ENCODE measurements around the gene AEBP1. TPM values are rescaled to one million over a fixed set of nuclear protein-coding genes. Genes with fewer than 3 reads are reported as not detected.

Gene AEBP1
- total RNA-seq, 1 experiment from 2014 or later: 15.8 TPM

DNA sequence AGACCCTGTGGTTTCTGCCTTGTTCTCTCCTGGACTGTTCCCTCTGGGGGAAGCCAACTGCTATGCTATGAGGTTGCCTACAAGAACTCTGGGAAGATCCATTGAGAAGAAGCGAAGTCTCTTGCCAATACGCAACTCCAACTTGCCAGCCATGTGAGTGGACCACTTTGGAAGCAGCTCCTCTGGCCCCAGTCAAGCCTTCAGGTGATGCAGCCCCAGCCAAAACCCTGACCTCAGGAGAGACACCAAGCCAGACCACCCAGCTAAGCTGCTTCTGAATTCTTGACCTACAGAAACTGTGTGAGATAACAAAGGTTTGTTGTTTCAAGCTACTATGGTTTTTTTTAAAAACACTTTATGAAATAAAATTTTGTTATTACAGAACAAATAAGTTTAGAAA is 57.2 kb downstream of the AEBP1 start:
- Histone ChIP-seq H3K4me3 (ENCODE audit: insufficient read depth, low read depth, low read length) (no peak overlapping the region), H3K36me3 (replicated peaks; ENCODE audit: control insufficient read depth, insufficient read depth, low read length) (no peaks in the 10 kb centered on the region), H3K27me3 (ENCODE audit: control insufficient read depth, insufficient read depth, low read length) (no peaks in the 10 kb centered on the region)
- DNase-seq: no peak

DNA sequence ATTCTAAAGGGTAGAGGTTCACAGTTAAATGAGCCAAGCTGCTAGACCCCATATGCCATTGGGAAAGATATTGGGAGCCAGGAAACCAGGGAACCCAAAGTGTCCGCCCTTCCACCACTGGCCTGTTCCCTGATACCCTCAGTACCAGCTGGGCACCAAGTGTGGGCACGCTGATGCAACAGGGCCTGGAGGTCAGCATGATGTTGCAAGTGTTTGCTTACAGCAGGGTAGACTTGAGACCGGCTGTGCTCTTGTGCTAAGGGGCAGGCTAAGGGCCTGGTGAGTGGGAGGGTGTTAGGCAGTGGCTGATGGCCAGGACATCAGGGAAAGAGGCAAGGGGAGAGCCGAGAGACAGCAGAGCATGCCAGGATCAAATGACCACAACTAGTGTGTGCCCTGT is 58.0 kb downstream of the AEBP1 start:
- H3K36me3 ChIP-seq (replicated peaks; ENCODE audit: control insufficient read depth, insufficient read depth, low read length): no peaks in the 10 kb centered on the region
- no peak for DNase-seq
- H3K4me3 ChIP-seq (ENCODE audit: insufficient read depth, low read depth, low read length): no peak overlapping the region
- H3K27me3 ChIP-seq (ENCODE audit: control insufficient read depth, insufficient read depth, low read length): no peaks in the 10 kb centered on the region

DNA sequence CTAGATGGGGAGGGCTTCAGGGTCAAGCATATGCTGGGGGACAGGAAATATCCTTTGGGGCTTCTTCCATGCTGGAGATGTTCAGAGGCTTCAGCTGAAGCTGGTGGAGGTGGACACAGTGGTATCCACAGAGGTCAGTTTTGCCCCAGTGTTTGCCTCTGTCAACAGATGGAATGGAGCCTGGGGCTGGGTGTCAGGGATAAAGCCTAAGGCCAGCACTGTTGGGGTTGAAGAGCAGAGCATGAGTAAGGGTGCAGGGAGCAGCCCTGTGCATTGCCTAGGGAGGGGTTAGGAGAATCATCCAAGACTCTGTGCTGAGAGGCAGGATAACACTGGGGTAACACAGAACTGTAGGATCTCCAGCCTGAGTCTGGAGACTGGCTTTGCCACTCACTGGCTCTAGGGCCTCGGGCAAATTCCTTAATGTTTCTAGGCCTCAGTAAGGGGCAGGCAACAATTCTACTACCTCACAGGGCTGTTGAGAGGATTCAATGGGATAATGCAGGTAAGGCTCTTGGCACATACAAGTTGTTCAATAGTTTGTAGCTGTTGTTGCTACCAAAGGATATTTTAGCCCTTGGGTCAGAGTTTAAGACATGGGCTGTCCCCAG is 58.7 kb downstream of the AEBP1 start:
- Histone ChIP-seq H3K27me3 (ENCODE audit: control insufficient read depth, insufficient read depth, low read length) (no peaks in the 10 kb centered on the region), H3K36me3 (replicated peaks; ENCODE audit: control insufficient read depth, insufficient read depth, low read length) (no peaks in the 10 kb centered on the region), H3K4me3 (ENCODE audit: insufficient read depth, low read depth, low read length) (no peak overlapping the region)
- DNase-seq: no peak

DNA sequence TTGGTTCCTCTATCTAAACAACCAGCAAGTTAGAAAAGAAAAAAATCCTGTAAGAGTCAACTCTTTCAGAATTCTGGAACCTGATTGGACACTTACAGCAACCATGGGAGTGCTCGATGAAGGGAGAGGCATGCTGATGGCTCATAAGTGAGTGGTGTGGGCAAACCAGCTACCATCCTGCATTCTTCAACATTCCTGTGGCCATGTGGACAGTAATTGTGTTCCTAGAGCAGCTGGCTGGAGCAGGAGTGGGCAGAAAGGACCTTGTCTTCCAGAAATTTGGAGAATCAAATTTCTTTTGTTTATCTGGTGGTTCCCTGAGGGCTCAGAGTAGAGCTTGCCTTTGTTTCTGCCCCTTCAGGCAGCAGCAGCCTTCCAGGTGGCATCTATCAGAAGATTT is 59.4 kb downstream of the AEBP1 start:
- H3K27me3 ChIP-seq (ENCODE audit: control insufficient read depth, insufficient read depth, low read length): no peaks in the 10 kb centered on the region
- no peak overlapping the region for H3K4me3 ChIP-seq (ENCODE audit: insufficient read depth, low read depth, low read length)
- no peaks in the 10 kb centered on the region for H3K36me3 ChIP-seq (replicated peaks; ENCODE audit: control insufficient read depth, insufficient read depth, low read length)
- DNase-seq: no peak

Other genes with a start within 250 kb of the AEBP1 start
- gene MRPS24, start 234.8 kb upstream of the AEBP1 start, total RNA-seq (2014; rRNA removed; shearing (Covaris generic)): 138 and 156 TPM in 2 replicates
- gene URGCP, start 197.7 kb upstream of the AEBP1 start, total RNA-seq (2014; rRNA removed; shearing (Covaris generic)): 16.2 and 20.8 TPM in 2 replicates
- gene UBE2D4, start 177.9 kb upstream of the AEBP1 start, total RNA-seq (2014; rRNA removed; shearing (Covaris generic)): 5.3 and 6.1 TPM in 2 replicates
- not detected in 2 replicates for gene SPDYE1, start 106.4 kb upstream of the AEBP1 start, total RNA-seq (2014; rRNA removed; shearing (Covaris generic))
- 43.0 and 63.8 TPM in 2 replicates for gene DBNL, start 59.6 kb upstream of the AEBP1 start, total RNA-seq (2014; rRNA removed; shearing (Covaris generic))
- 2.7 and 4.5 TPM in 2 replicates for gene PGAM2, start 38.8 kb upstream of the AEBP1 start, total RNA-seq (2014; rRNA removed; shearing (Covaris generic))
- gene POLM, start 21.8 kb upstream of the AEBP1 start, total RNA-seq (2014; rRNA removed; shearing (Covaris generic)): 16.9 and 17.0 TPM in 2 replicates
- gene POLD2, start 19.2 kb downstream of the AEBP1 start, total RNA-seq (2014; rRNA removed; shearing (Covaris generic)): 134 and 136 TPM in 2 replicates
- 1.4 and 4.7 TPM in 2 replicates for gene MYL7, start 37.0 kb downstream of the AEBP1 start, total RNA-seq (2014; rRNA removed; shearing (Covaris generic))
- gene GCK, start 85.1 kb downstream of the AEBP1 start, total RNA-seq (2014; rRNA removed; shearing (Covaris generic)): 2.8 and 3.7 TPM in 2 replicates
- 82.4 and 93.4 TPM in 2 replicates for gene YKT6, start 96.6 kb downstream of the AEBP1 start, total RNA-seq (2014; rRNA removed; shearing (Covaris generic))
- gene CAMK2B, start 221.2 kb downstream of the AEBP1 start, total RNA-seq (2014; rRNA removed; shearing (Covaris generic)): 0.31 TPM in 1 of 2 replicates, not detected in the other

Data from H7 (cell line).